Caki2 (cell line): Measurements from ENCODE around the gene FXN. TPM values are rescaled to one million over a fixed set of nuclear protein-coding genes. Genes with fewer than 3 reads are reported as not detected.
"Not testable (repeated sequence)": the region's sequence is repeated elsewhere in the genome, so short reads cannot be mapped to it uniquely, and the experiment has no call there.

Experiments used
- DNase-seq: peaks from one replicate; pipeline ENCODE4 v3.0.0-alpha.2; 2015; ENCODE audit warnings: low read depth
- in situ Hi-C: cut with HindIII; loops from 2 replicates; pipeline ENCODE4 v1.10.0; 2016; ENCODE audit warnings: low sequenced_read_pairs, low pct_unique_long_range_greater_than_20kb, mixed read lengths
- total RNA-seq: library from RNA; depleted of rRNA; stranded (reverse); fragments of >200 nt; shearing (Covaris generic); gene quantifications from 2 replicates; pipeline ENCODE4 v1.2.3, GENCODE V29; 2014; ENCODE audit warnings: low replicate concordance; rRNA removed

Gene FXN
- 2.8 and 16.3 TPM in 2 replicates for total RNA-seq

GRCh38 chr9:69035438-69036308, at the start of gene FXN:
Gene FXN, plus strand, starts transcription at chr9:69035752. Its CDS starts 31 bp downstream, at chr9:69035783.
- peak; percentile 74 for DNase-seq

GRCh38 chr9:68986949-68987348, 48.6 kb upstream of the FXN start:
- in situ Hi-C loops, DNase-seq: not testable (repeated sequence)

More at GRCh38 chr9:69035438-69036308, at the start of gene FXN:
- in situ Hi-C loops: no loop called here

GRCh38 chr9:68991457-68991856, 44.1 kb upstream of the FXN start:
- in situ Hi-C loops: no loop called here
- no peak for DNase-seq

GRCh38 chr9:68995776-68996175, 39.8 kb upstream of the FXN start:
- DNase-seq: no peak
- in situ Hi-C loops: no loop called here

- in situ Hi-C loops: no loop called here
- no peak for DNase-seq
Measured at GRCh38 chr9:68996462-68996861, 39.1 kb upstream of the FXN start.

- in situ Hi-C loops: no loop called here
- DNase-seq: no peak
Measured at GRCh38 chr9:68997666-68998065, 37.9 kb upstream of the FXN start.

- in situ Hi-C loops: no loop called here
- no peak for DNase-seq
Measured at GRCh38 chr9:68998385-68998784, 37.2 kb upstream of the FXN start.

- in situ Hi-C loops: no loop called here
- DNase-seq: no peak
Measured at GRCh38 chr9:68998812-68999211, 36.7 kb upstream of the FXN start.

- peak; percentile 36 for DNase-seq
- in situ Hi-C loops: no loop called here
Measured at GRCh38 chr9:68999393-69000105, 36.0 kb upstream of the FXN start.

- in situ Hi-C loops: no loop called here
Measured at GRCh38 chr9:69001921-69002320, 33.6 kb upstream of the FXN start.

GRCh38 chr9:69003051-69003450, 32.5 kb upstream of the FXN start:
- in situ Hi-C loops: no loop called here
- DNase-seq: no peak

More at GRCh38 chr9:69001921-69002320, 33.6 kb upstream of the FXN start:
- DNase-seq: no peak

- no peak for DNase-seq
- in situ Hi-C loops: no loop called here
Measured at GRCh38 chr9:69004836-69005235, 30.7 kb upstream of the FXN start.

GRCh38 chr9:69009708-69010107, 25.8 kb upstream of the FXN start:
- in situ Hi-C loops: no loop called here
- DNase-seq: no peak

GRCh38 chr9:69012696-69013381, 22.7 kb upstream of the FXN start:
- in situ Hi-C loops: no loop called here
- no peak for DNase-seq

GRCh38 chr9:69013382-69013727, 22.2 kb upstream of the FXN start:
- DNase-seq: no peak
- in situ Hi-C loops: no loop called here

GRCh38 chr9:69014013-69014412, 21.5 kb upstream of the FXN start, which contains the start of gene PRKACG:
Gene PRKACG, minus strand, starts transcription at chr9:69014113. Its CDS starts 21 bp downstream, at chr9:69014092.
- no peak for DNase-seq
- in situ Hi-C loops: no loop called here

GRCh38 chr9:69016191-69017096, 19.1 kb upstream of the FXN start:
- in situ Hi-C loops: no loop called here
- DNase-seq: no peak

- DNase-seq: no peak
Measured at GRCh38 chr9:69018737-69019136, 16.8 kb upstream of the FXN start.

More at GRCh38 chr9:69018737-69019136, 16.8 kb upstream of the FXN start:
- in situ Hi-C loops: no loop called here
